HG02763 (cell line): Measurements from ENCODE around the gene EYS.
A peak's percentile ranks its signal among the peaks of the same experiment; 100 is the strongest.

Experiments
- ATAC-seq: cut with Tn5 transposase; IDR thresholded peaks from one replicate; pipeline ENCODE4 v1.9.1; 2021; ENCODE audit warnings: mild to moderate bottlenecking, moderate library complexity; ENCODE audit not compliant: unreplicated experiment

Gene EYS

GRCh38 chr6:64679416-64679815, 1027.6 kb downstream of the EYS start:
- ATAC-seq, result no peak

GRCh38 chr6:64672651-64673050, 1034.4 kb downstream of the EYS start:
- ATAC-seq, result no peak

- ATAC-seq, result no peak
Observed at GRCh38 chr6:64672131-64672530, 1034.9 kb downstream of the EYS start.

- no peak for ATAC-seq
Observed at GRCh38 chr6:64665137-64665536, 1041.9 kb downstream of the EYS start.

- ATAC-seq, result no peak
Observed at GRCh38 chr6:64664480-64664879, 1042.5 kb downstream of the EYS start.

GRCh38 chr6:64644024-64644423, 1063.0 kb downstream of the EYS start:
- no peak for ATAC-seq

- ATAC-seq, result no peak
Observed at GRCh38 chr6:64630901-64631300, 1076.1 kb downstream of the EYS start.

- no peak for ATAC-seq
Observed at GRCh38 chr6:64622944-64623343, 1084.1 kb downstream of the EYS start.

GRCh38 chr6:64602993-64603392, 1104.0 kb downstream of the EYS start:
- ATAC-seq, result no peak

- no peak for ATAC-seq
Observed at GRCh38 chr6:64591676-64592036, 1115.4 kb downstream of the EYS start.

GRCh38 chr6:64590965-64591675, 1115.9 kb downstream of the EYS start:
- no peak for ATAC-seq

- no peak for ATAC-seq
Observed at GRCh38 chr6:64589961-64590360, 1117.1 kb downstream of the EYS start.

- no peak for ATAC-seq
Observed at GRCh38 chr6:64580346-64580745, 1126.7 kb downstream of the EYS start.

GRCh38 chr6:64553249-64553786, 1153.7 kb downstream of the EYS start:
- ATAC-seq, result no peak

- ATAC-seq, result no peak
Observed at GRCh38 chr6:64547594-64548268, 1159.3 kb downstream of the EYS start.

GRCh38 chr6:64539917-64540316, 1167.1 kb downstream of the EYS start:
- ATAC-seq, result no peak

GRCh38 chr6:64538722-64539121, 1168.3 kb downstream of the EYS start:
- ATAC-seq, result no peak

- no peak for ATAC-seq
Observed at GRCh38 chr6:64527899-64528298, 1179.1 kb downstream of the EYS start.

GRCh38 chr6:64522859-64523258, 1184.2 kb downstream of the EYS start:
- no peak for ATAC-seq

GRCh38 chr6:64520050-64520449, 1187.0 kb downstream of the EYS start:
- peak; percentile 72 for ATAC-seq

- no peak for ATAC-seq
Observed at GRCh38 chr6:64516393-64516792, 1190.6 kb downstream of the EYS start.

GRCh38 chr6:64507661-64508060, 1199.4 kb downstream of the EYS start:
- ATAC-seq, result no peak
